CD14-positive monocyte (primary cell): ENCODE data around the gene STK32B. TPM values are rescaled to one million over a fixed set of nuclear protein-coding genes. Genes with fewer than 3 reads are reported as not detected.

Experiments used
- DNase-seq, 3 donors: peaks; one replicate each; pipeline ENCODE4 v3.0.0-alpha.2; 2011 to 2022
- H2AFZ ChIP-seq: 2 replicates; pipeline ENCODE4 v1.6.0; 2012; ENCODE audit warnings: mild to moderate bottlenecking, low read depth, low read length, inconsistent platforms; ENCODE audit not compliant: insufficient read depth, poor library complexity, severe bottlenecking
- H3K27ac ChIP-seq, 2 donors: 1 replicate in 1 of 2; 2 replicates in 1 of 2; pipeline ENCODE4 v1.5.1; 2012 to 2013; ENCODE audit warnings: low read length in 2 of 2, control low read depth in 1 of 2, inconsistent platforms in 1 of 2, low read depth in 1 of 2, mild to moderate bottlenecking in 1 of 2
- H3K27me3 ChIP-seq, 2 donors: one replicate each; pipeline versions ENCODE4 v1.6.0 to v1.6.1; 2011 to 2013; ENCODE audit warnings: low read length in 2 of 2; ENCODE audit not compliant: control insufficient read depth in 2 of 2, insufficient read depth in 2 of 2
- H3K36me3 ChIP-seq, 2 donors: replicated peaks in 1 of 2; 1 replicate in 1 of 2; 2 replicates in 1 of 2; pipeline versions ENCODE4 v1.5.1 to v1.6.1; 2012 to 2013; ENCODE audit warnings: low read length in 2 of 2, control low read depth in 1 of 2, inconsistent platforms in 1 of 2, mild to moderate bottlenecking in 1 of 2; ENCODE audit not compliant: insufficient read depth in 2 of 2, control insufficient read depth in 1 of 2
- H3K4me1 ChIP-seq, 2 donors: 1 replicate in 1 of 2; 2 replicates in 1 of 2; pipeline versions ENCODE4 v1.5.1 to v1.6.1; 2012 to 2013; ENCODE audit warnings: low read length in 2 of 2, control low read depth in 1 of 2, inconsistent platforms in 1 of 2, mild to moderate bottlenecking in 1 of 2, moderate library complexity in 1 of 2; ENCODE audit not compliant: insufficient read depth in 2 of 2, control insufficient read depth in 1 of 2
- H3K4me2 ChIP-seq: replicated peaks from 2 replicates; pipeline ENCODE3; 2012; ENCODE audit warnings: low read length, moderate library complexity, mild to moderate bottlenecking; ENCODE audit not compliant: poor library complexity, severe bottlenecking; ENCODE audit errors: extremely low read depth
- H3K4me3 ChIP-seq, 3 experiments: fragments of 200-600 bp in 1 of 3; sonication (generic) in 1 of 3; replicated peaks in 1 of 3; 1 replicate in 2 of 3; 2 replicates in 1 of 3; pipeline ENCODE4 v1.5.1; 2011 to 2013; ENCODE audit warnings: low read length in 3 of 3, mild to moderate bottlenecking in 3 of 3, control low read depth in 2 of 3, low read depth in 2 of 3, inconsistent platforms in 1 of 3, moderate library complexity in 1 of 3
- H3K79me2 ChIP-seq: 2 replicates; pipeline ENCODE4 v1.6.0; 2012; ENCODE audit warnings: mild to moderate bottlenecking, control low read depth, inconsistent platforms, low read length, moderate library complexity; ENCODE audit not compliant: insufficient read depth
- H3K9ac ChIP-seq: 2 replicates; pipeline ENCODE4 v1.6.0; 2017; ENCODE audit warnings: low read length, mild to moderate bottlenecking; ENCODE audit not compliant: insufficient read depth, poor library complexity, severe bottlenecking
- H3K9me3 ChIP-seq, 2 donors: replicated peaks in 1 of 2; 1 replicate in 1 of 2; 2 replicates in 1 of 2; pipeline versions ENCODE4 v1.5.1 to v1.6.1; 2012 to 2013; ENCODE audit warnings: low read length in 2 of 2, control low read depth in 1 of 2; ENCODE audit not compliant: control insufficient read depth in 1 of 2, insufficient read depth in 1 of 2
- H4K20me1 ChIP-seq: 2 replicates; pipeline ENCODE4 v1.6.0; 2012; ENCODE audit warnings: mild to moderate bottlenecking, low read length, control low read depth, moderate library complexity; ENCODE audit not compliant: insufficient read depth
- H3K27ac Mint-ChIP-seq, 7 donors: one replicate each; pipeline ENCODE4 v1.8.0; 2020; ENCODE audit warnings: mild to moderate bottlenecking in 7 of 7, mixed read lengths in 7 of 7, moderate library complexity in 6 of 7, inconsistent platforms in 2 of 7
- H3K27me3 Mint-ChIP-seq, 3 donors: one replicate each; pipeline ENCODE4 v1.8.0; 2021 to 2022; ENCODE audit warnings: low read depth in 3 of 3, mild to moderate bottlenecking in 3 of 3, mixed read lengths in 3 of 3, moderate library complexity in 3 of 3, inconsistent platforms in 1 of 3
- H3K36me3 Mint-ChIP-seq, 2 donors: one replicate each; pipeline ENCODE4 v1.8.0; 2020; ENCODE audit warnings: mixed read lengths in 2 of 2, inconsistent platforms in 1 of 2, mild to moderate bottlenecking in 1 of 2
- H3K4me1 Mint-ChIP-seq: one replicate; pipeline ENCODE4 v1.8.0; 2020; ENCODE audit warnings: mild to moderate bottlenecking, mixed read lengths
- H3K4me3 Mint-ChIP-seq, 2 donors: one replicate each; pipeline ENCODE4 v1.8.0; 2020; ENCODE audit warnings: mild to moderate bottlenecking in 2 of 2, mixed read lengths in 2 of 2, moderate library complexity in 1 of 2
- H3K9me3 Mint-ChIP-seq, 7 donors: one replicate each; pipeline ENCODE4 v1.8.0; 2020 to 2022; ENCODE audit warnings: mixed read lengths in 7 of 7, mild to moderate bottlenecking in 6 of 7, moderate library complexity in 6 of 7, inconsistent platforms in 2 of 7
- CTCF ChIP-seq: fragments of 200-600 bp; IDR thresholded peaks from one replicate; pipeline ENCODE4 v1.8.0; 2022; ENCODE audit warnings: antibody characterized with exemption, mild to moderate bottlenecking
- WGBS: methylation state at CpG from one replicate; pipeline ENCODE4 v1.1.5; 2013; ENCODE audit warnings: missing lambda C conversion rate; ENCODE audit not compliant: insufficient coverage; 5-methylcytosine and 5-hydroxymethylcytosine counted together
- intact Hi-C, 2 donors: fragments of 100-400 bp; cut with micrococcal nuclease; formaldehyde crosslinking; loops; one replicate each; pipeline versions ENCODE4 v1.15.0 to v1.15.1; 2023
- polyA plus RNA-seq, 3 donors: library from polyadenylated mRNA; depleted of rRNA in 1 of 3; unstranded in 2 of 3; stranded (reverse) in 1 of 3; fragments of 300-500 nt in 2 of 3; fragments of >200 nt in 1 of 3; fragmentation: Illumina TruSeq in 2 of 3; gene quantifications; 1 replicate in 2 of 3; 2 replicates in 1 of 3; pipeline ENCODE4 v1.2.3, GENCODE V29; 2012 to 2021

STK32B gene
- polyA plus RNA-seq, 3 donors, result 0.61 to 1.7 (median 0.75) TPM

GRCh38 chr4:5100986-5101385 is 49.7 kb downstream of the STK32B start:
- no peak for DNase-seq
- Histone ChIP-seq H3K9me3 (peaks cover 0 to 4% of the 10 kb centered on the region in 2 donors), H3K79me2 (no peaks in the 10 kb centered on the region), H3K27ac (no peak overlapping the region), H3K27me3 (no peaks in the 10 kb centered on the region), H4K20me1 (no peaks in the 10 kb centered on the region), H3K4me2 (no peak overlapping the region), H3K4me1 (no peaks in the 10 kb centered on the region), H2AFZ (no peak overlapping the region), H3K36me3 (no peaks in the 10 kb centered on the region), H3K4me3 (no peak overlapping the region), H3K9ac (no peak overlapping the region)
- H3K27ac Mint-ChIP-seq, result no peak overlapping the region
- H3K4me3 Mint-ChIP-seq, result no peak overlapping the region
- no peak for TF ChIP-seq CTCF
- intact Hi-C loops, result no loop called here
- peaks cover 3 to 29% (median 6%) of the 10 kb centered on the region in 7 donors for H3K9me3 Mint-ChIP-seq
- 91% methylated on average over 4 of the region's 4 CpGs for WGBS
- H3K36me3 Mint-ChIP-seq, result no peaks in the 10 kb centered on the region
- H3K4me1 Mint-ChIP-seq, result no peaks in the 10 kb centered on the region
- no peaks in the 10 kb centered on the region for H3K27me3 Mint-ChIP-seq

DNA sequence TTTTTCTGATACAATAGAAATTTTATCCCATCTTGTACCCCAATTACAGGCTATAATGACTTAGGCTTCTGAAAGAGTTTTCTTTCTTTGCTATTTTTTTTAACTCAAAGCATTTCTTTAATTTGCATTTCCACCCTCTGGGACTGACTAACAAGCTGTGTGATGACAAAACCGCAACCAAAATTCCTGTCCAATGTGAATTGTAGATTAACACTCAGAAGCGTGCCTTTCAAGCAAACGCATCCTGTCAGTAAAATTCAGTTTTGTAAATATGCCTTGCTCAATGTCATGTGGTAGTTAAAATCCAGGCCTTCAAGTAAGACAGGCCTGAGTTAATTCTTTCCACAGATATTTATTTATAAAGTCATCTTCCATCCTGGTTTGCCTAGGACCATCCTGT is 50.3 kb downstream of the STK32B start:
- no peaks in the 10 kb centered on the region for H3K36me3 Mint-ChIP-seq
- no peak overlapping the region for H3K27ac Mint-ChIP-seq
- intact Hi-C loops, result no loop called here
- H3K4me1 Mint-ChIP-seq, result no peaks in the 10 kb centered on the region
- no peaks in the 10 kb centered on the region for H3K79me2 ChIP-seq
- no peaks in the 10 kb centered on the region for H4K20me1 ChIP-seq
- no peaks in the 10 kb centered on the region for H3K4me1 ChIP-seq
- no peak overlapping the region for H2AFZ ChIP-seq
- 100% methylated on average over 1 of the region's 3 CpGs for WGBS
- H3K4me3 Mint-ChIP-seq, result no peak overlapping the region
- H3K4me2 ChIP-seq, result no peak overlapping the region
- no peak overlapping the region for H3K9ac ChIP-seq
- H3K9me3 Mint-ChIP-seq, result peaks cover 2 to 29% (median 6%) of the 10 kb centered on the region in 7 donors
- no peaks in the 10 kb centered on the region for H3K36me3 ChIP-seq
- no peak for TF ChIP-seq CTCF
- no peaks in the 10 kb centered on the region for H3K27me3 Mint-ChIP-seq
- H3K4me3 ChIP-seq, result no peak overlapping the region
- no peak overlapping the region for H3K27ac ChIP-seq
- DNase-seq, result no peak
- H3K27me3 ChIP-seq, result no peaks in the 10 kb centered on the region
- no peaks in the 10 kb centered on the region for H3K9me3 ChIP-seq
